Stimulated activated CD4-positive, alpha-beta T cell treated with anti-CD3 and anti-CD28 coated beads, Interleukin-1b, Interleukin-23, amount 100 ng/mL, for 24 hours (primary cell): ENCODE data around the gene TASOR2.

Experiments used
- DNase-seq, 4 experiments: peaks; one replicate each; pipeline ENCODE4 v3.0.0-alpha.2; 2020; ENCODE audit warnings: low read depth in 4 of 4, low spot score in 1 of 4

TASOR2 gene

DNA sequence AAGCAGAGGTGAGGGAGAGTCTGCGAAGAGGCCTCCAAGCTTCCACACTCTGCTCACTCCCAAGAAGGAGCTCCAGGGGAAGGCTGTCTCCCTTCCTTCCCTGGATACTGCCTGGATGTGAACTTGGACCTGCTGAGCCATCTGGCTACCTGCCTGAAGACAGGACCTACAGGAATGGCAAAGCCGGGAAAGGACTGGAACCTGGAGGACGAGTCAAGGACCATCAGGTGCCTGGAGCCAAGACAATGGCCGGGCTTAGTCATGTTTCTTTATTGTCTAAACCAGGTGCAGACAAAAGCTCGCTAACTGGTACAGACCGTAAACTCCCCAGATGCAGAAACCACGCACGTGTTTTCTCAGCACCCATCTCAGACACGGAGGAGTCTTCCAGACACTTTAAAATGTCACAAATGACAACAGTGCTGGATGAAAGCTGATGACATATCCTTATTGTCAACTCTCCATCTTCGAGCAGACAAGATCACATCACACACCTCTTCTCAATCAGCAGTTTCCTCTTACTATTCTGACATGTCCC is 30.4 kb upstream of the TASOR2 start:
- no peak for DNase-seq

GRCh38 chr10:5655121-5655520 is 29.5 kb upstream of the TASOR2 start:
- DNase-seq = no peak

DNA sequence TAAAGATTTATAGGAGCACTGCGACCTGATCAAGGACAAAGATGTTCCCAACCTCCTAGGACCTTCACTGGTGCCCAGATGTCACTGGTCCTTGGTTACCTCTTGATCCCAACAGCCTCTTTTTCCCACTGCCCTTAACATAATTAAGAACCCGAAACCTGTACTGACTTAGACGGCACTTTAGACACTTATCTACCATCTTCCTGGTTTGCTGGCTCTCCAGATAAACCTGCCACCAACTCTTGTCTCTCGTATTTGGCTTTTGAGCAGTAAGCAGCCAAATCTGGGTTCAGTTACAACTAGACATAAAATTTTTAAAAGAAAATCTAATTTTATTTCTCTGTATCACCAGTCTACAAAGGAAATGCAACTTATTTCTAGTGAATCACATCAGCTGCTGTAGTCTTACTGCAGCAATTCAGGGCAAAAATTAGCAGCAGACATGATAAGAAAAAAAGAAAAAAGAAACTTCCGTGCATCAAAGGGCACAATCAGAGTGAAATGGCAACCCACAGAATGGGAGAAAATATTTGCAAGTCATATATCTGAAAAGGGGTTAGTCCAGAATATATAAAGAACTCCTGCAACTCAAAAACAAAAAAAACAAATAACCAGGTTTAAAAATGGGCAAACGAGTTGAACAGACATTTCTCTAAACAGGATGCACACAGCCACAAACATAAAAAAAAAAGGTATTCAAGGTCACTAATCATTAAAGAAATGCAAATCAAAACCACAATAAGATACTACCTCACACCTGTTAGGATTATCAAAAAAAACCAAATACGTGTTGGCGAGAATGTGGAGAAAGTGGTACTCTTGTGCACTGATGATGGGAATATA is 27.7 kb upstream of the TASOR2 start:
- no peak for DNase-seq

DNA sequence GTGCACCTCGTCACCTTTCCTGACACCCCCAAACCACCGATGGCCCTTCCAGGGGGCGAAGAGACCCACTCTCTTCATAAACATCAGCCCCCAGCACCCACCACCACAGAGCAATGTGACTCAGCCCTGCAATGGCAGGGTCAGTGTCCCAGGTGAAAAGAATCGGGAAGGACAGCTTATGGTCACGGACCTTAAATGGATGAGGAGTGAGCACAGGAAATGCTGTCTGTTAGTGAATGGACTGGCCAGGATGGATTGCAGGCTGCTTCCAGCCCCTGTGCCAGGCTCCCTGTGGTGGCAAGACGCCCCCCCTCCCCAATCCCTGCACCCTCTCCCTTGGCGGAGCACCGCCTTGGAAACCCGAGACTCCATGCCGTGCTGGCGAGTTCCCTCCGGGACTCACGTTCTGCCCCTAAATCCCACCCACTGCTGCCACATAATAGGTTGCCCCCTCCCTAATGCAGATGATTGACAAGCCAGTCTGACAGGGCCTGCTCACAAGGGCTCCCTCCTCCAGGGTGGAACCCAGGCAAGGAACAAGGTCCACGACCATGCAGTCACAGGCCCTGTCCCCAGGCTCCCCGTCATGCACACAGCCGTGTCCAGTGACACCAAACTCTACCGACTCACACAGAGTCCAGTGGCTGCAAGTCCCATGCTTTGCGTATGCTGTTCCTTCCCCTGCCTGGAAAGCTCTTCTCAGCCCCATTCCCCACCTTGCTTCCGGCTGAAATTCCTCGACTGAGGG is 25.6 kb upstream of the TASOR2 start:
- no peak for DNase-seq

DNA sequence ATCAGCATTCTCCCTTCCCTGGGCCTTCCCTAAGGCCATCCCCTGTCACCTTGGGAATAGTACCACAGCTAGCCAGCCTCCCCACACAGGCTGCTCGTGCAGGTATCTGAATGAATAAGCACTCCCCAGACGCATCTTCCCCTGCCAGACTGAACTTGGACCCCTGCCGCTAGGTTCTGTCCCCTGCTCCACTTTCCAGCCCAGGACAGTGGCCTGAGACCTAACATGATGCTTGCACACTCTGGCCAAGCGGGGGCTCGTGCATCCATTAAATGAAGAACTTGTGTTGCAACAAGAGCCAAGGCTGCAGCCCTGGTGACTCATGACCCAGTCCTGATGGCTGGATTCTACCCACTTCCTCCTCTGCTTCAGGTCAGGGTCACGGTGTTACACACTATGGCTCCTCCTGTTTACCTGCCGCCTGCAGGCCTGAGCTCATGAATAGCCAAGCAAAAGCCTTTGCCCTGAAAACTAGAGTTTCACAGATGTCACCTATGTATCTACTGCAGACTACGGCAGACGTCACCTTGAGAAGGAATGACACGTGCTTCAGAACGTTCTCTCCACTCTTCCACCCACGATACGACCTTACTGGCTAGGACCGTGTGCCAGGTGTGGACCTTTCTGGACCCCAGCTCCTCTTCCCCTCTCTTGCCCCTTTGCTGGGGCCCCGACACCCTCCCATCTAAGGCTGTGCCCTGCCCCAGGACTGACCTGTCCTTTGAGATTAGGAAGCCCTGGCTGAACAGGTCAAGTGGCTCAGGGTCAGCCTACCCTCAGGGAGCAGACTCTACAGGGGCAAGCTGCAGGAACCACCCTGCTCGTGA is 24.7 kb upstream of the TASOR2 start:
- DNase-seq = no peak

DNA sequence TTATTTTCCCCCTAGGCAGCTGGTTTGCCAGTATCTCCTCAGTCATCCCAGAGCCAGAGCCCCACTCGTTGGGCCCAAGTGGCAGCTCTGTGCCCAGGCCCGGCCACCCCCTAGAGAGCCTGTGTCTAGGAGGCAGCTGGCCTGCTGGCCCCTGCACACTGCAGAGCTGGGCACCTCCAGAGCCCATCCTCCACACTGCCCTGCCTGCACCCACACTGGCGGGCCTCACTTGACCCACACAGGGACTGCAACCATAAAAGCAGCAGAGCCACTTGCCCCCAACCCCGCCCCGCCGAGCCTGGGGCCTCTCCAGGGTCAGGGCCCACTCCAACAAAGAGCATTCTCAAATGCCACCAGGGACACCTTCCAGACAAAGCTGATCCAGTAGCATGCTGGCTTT is 23.6 kb upstream of the TASOR2 start:
- no peak for DNase-seq

DNA sequence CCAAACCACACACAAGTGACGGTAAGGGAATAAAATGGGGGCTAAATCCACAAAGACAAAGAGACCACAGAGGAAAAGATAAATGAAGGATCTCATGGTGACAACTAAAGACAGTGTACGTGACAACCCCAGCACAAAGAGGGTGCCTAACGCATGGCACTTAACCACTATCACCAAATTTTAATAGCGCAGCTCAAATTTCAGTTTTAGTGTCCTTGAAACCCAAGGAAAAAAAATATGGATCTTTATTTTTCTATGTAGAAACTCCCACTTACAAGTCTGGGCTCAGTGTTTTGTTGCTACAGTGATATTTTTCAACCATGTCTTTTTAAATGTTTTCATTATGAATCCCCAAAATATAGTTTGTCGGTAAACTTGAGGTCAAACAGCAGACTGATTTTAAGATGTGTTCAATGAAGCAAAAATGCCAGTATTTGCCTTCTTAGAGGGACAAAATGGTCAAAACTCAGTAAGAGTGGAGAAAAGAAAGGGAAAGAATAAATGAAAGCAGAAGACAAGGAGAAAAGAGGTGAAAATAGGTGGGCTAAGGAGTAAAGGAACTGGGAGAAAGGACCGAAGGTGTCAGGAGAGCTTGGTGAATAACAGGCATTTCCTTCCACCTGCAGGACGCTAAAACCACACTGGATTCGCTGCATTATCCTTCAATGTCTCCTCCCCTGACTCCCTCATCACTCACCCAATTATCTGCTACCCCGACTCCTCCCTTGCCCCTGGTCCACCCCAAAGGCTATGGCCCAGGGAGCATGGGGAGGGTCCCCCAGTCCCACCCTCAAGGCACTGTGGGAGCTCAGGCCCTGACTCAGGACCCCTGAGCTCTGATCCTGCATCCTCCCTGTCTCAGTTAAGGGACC is 21.7 kb upstream of the TASOR2 start:
- DNase-seq = no peak

DNA sequence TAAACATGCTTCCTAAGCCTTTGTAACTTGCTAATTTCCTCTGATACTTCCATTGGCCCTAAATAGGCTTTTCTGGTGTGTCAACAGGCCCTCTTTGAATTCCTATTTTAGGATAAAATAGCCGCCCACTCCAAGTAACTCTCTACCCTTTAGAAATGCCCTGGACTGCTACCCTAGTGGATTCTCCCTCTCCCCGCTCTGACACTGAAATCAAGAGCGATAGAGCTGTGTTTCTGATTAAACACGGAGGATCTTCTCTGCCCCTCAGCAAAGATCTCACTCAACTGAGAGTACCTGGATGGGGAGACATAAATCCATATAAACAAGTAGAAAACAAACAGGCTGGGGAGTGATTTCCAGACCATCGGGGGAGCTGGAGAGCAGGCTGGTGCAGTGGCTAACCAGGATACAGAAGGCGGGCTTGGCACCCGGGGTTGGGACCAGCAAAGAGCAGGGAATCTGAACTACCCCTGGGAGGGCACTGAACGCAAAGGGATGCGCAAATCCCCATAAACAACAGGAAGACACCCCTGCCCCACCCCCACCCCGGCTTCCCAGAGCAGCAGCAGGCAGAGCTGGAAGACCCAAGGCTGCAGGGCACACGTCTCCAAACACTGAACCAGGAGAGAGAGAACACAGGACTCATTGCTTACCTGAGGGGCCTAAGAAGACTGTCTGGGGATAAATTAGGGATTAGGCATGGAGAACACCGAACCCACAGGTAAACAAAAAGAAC is 20.8 kb upstream of the TASOR2 start:
- DNase-seq = no peak

DNA sequence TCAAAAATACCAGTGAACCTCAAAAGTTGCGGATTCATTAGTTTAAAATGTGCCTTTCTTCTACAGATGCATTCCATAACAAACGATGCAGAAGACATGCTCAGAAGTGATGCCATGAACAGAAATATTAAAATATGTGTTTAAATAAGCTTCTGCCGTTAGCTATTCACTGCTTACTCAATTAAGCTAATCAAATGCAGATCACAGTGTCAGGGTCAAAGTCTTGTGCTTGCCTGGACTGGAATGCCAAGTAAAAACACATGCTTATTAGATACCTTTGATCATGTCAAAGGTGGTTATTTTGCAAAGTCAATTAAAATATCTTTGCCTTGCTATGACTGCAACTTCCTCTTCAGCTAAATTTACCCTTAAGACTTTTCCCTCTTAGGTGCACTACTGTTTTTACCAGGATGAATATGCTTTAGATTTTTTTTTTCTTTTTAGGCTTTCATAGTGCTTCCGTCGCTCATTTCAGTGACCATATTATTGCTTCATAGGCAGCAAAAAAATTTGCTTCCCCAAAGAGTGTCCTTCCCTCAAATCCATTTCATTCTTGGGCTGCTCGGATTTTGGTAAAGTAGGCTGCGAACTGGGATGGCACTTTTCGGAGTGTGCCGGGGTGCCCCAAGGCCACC is 19.1 kb upstream of the TASOR2 start:
- no peak for DNase-seq

DNA sequence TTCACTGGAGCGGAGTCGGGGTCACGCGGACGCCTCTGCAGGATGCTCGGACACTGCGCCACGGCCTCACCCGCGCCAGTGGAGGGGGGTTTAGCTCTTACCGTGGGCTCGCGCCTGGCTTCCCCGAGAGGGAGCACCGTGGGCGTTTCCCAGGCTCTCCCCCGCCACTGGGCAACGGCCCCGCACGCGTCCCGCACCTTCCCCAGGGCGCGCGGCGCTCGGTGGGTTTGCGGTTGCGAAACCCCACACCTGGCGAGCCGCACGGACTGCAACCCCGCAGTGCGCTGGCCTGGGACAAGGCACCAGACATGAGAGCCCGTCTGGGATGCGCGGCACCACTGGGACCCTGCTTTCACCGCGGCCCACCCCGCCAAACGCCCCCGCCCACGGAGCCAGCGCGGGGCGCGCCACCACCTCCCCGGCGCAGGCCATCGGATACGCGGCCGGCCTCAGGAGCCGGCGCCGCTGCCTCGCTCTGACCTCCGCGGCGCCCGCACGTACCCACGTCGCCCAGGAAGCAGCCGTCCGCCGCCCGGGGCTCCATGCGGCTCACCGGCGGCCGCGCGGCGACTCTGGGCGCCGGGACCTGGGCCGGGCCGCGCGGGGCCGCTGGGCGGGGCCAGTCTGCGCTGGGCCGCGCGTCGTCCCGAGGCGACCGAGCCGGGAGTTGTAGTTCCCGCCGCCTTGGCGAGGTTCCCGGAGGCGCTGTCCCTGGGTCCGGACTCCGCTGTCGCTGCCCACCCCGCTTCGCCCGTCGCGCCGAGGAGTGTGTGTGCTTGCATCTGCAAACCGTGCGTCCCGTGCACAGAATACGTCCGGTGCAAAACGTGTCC is 18.4 kb upstream of the TASOR2 start, which contains the start of gene ASB13:
Gene ASB13, minus strand, starts transcription at position 588 of the 833 bp plus-strand sequence. Its CDS starts 44 bp downstream, at position 544.
- DNase-seq = peak in 3 of 4 experiments; percentile 21 to 28 (median 22)

- DNase-seq = no peak
Observed at GRCh38 chr10:5666841-5667630, 17.6 kb upstream of the TASOR2 start.

DNA sequence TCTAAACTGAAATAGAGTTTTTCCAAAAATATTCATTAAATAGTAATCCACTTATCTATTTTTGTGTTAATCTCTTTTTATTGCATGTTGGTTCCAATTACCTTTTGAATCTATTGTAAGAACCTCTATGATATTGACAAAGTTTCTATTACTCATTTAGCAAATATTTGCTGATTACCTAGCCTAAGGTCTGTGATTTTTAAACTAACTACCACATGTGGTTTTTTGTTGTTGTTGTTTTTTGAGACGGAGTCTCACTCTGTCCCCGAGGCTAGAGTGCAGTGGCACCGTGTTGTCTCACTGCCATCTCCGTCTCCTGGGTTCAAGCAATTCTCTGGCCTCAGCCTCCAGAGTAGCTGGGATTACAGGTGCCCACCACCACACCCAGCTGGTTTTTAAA is 16.2 kb upstream of the TASOR2 start:
- no peak for DNase-seq

DNA sequence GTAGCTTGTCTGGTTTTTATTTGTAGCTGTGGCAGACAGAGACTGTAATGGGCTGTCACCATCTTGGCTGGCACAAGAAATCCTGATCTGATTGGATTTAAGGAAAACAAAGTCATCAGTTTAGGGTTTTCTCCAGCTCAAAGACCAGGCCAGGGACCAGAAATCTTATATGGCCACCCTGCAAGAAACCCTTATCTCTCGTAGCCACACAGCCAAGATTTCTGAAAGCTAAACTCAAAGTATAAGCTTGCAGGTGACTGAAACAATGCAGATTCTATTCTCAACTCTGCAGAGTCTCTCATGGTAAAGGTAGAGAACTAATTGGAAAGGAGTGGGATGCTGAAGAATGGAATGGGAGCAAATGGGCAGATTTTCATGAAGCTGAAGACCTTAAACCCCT is 15.0 kb upstream of the TASOR2 start:
- DNase-seq = no peak

- no peak for DNase-seq
Observed at GRCh38 chr10:5670662-5671375, 13.8 kb upstream of the TASOR2 start.

GRCh38 chr10:5678397-5679036 is 6.1 kb upstream of the TASOR2 start:
- DNase-seq = no peak

DNA sequence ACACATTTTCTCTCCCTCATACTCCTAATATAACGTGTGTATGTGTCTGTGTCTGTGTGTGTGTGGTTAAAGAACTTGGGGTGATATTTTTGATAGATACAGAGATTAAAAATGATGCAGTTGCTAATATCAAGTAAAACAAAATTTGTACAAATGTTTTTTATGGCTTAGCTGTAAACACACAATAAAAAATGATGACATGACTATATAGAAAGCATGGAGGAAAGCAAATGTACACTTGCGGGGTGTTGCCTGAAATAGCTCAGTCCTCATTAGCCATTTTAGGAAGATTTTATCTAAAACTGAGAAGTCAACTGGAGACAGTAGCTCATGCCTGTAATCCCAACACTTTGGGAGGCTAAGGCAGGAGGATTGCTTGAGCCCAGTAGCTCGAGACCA is 5.6 kb upstream of the TASOR2 start:
- no peak for DNase-seq
